Astrocyte (in vitro differentiated cells and primary cell): ENCODE data around the gene FAM83F. TPM values are rescaled to one million over a fixed set of nuclear protein-coding genes. Genes with fewer than 3 reads are reported as not detected.

Experiments
- DNase-seq: peaks from one replicate; pipeline ENCODE4 v3.0.0-alpha.2; 2010; ENCODE audit warnings: low read depth
- FAIRE-seq: peaks from 2 replicates; lab custom pipeline; 2011; peaks lifted over from hg19 to GRCh38; lab: Jason Lieb, UNC
- H2AFZ ChIP-seq: 2 replicates; pipeline ENCODE4 v1.6.0; 2012; ENCODE audit warnings: low read depth, low read length, inconsistent platforms
- H3K27ac ChIP-seq: 2 replicates; pipeline ENCODE4 v1.5.1; 2011; ENCODE audit warnings: low read depth, low read length, inconsistent platforms
- H3K27me3 ChIP-seq: 2 replicates; pipeline ENCODE4 v1.6.0; 2011; ENCODE audit warnings: low read length, inconsistent platforms; ENCODE audit not compliant: insufficient read depth
- H3K36me3 ChIP-seq: 2 replicates; pipeline ENCODE4 v1.5.1; 2011; ENCODE audit warnings: low read length, inconsistent platforms; ENCODE audit not compliant: insufficient read depth
- H3K4me1 ChIP-seq: 2 replicates; pipeline ENCODE4 v1.5.1; 2011; ENCODE audit warnings: low read length, inconsistent platforms; ENCODE audit not compliant: insufficient read depth
- H3K4me2 ChIP-seq: 2 replicates; pipeline ENCODE4 v1.6.0; 2012; ENCODE audit warnings: low read length, inconsistent platforms
- H3K4me3 ChIP-seq: 2 replicates; pipeline ENCODE4 v1.5.1; 2011; ENCODE audit warnings: low read depth, mild to moderate bottlenecking, low read length, inconsistent platforms; ENCODE audit not compliant: insufficient read depth
- H3K79me2 ChIP-seq: 2 replicates; pipeline ENCODE4 v1.6.0; 2012; ENCODE audit warnings: mild to moderate bottlenecking, low read length, inconsistent platforms; ENCODE audit not compliant: insufficient read depth
- H3K9ac ChIP-seq: 2 replicates; pipeline ENCODE4 v1.6.0; 2012; ENCODE audit warnings: mild to moderate bottlenecking, low read length, inconsistent platforms
- H3K9me3 ChIP-seq: 2 replicates; pipeline ENCODE4 v1.5.1; 2012; ENCODE audit warnings: low read depth, mild to moderate bottlenecking, low read length, inconsistent platforms; ENCODE audit not compliant: insufficient read depth
- H4K20me1 ChIP-seq: 2 replicates; pipeline ENCODE4 v1.6.0; 2012; ENCODE audit warnings: low read length, inconsistent platforms; ENCODE audit not compliant: insufficient read depth
- H3K27ac Mint-ChIP-seq: one replicate; pipeline ENCODE4 v1.8.0; 2021; ENCODE audit warnings: mild to moderate bottlenecking, mixed read lengths; ENCODE audit not compliant: unreplicated experiment
- H3K27me3 Mint-ChIP-seq: one replicate; pipeline ENCODE4 v1.8.0; 2021; ENCODE audit warnings: low read depth, mixed read lengths; ENCODE audit not compliant: unreplicated experiment
- H3K36me3 Mint-ChIP-seq: one replicate; pipeline ENCODE4 v1.8.0; 2021; ENCODE audit warnings: low read depth, mixed read lengths; ENCODE audit not compliant: unreplicated experiment
- H3K4me1 Mint-ChIP-seq: one replicate; pipeline ENCODE4 v1.8.0; 2021; ENCODE audit warnings: low read depth, mixed read lengths; ENCODE audit not compliant: unreplicated experiment
- H3K4me3 Mint-ChIP-seq: one replicate; pipeline ENCODE4 v1.8.0; 2021; ENCODE audit warnings: mild to moderate bottlenecking, moderate library complexity, mixed read lengths; ENCODE audit not compliant: unreplicated experiment
- H3K9me3 Mint-ChIP-seq: one replicate; pipeline ENCODE4 v1.8.0; 2021; ENCODE audit warnings: mild to moderate bottlenecking, mixed read lengths; ENCODE audit not compliant: unreplicated experiment
- EZH2 ChIP-seq: IDR thresholded peaks from 2 replicates; pipeline ENCODE4 v1.6.1; 2012; ENCODE audit warnings: mild to moderate bottlenecking, low read length, inconsistent platforms; ENCODE audit not compliant: insufficient read depth
- total RNA-seq: library from RNA; stranded (reverse); gene quantifications from 2 replicates; pipeline ENCODE4 v1.2.1, GENCODE V29; 2021
- TF ChIP-seq, protein P1 (sequence below): IDR thresholded peaks from 2 replicates; pipeline ENCODE4 v1.5.1; 2011; ENCODE audit warnings: low read depth, mild to moderate bottlenecking, inconsistent platforms, low read length, moderate library complexity; ENCODE audit not compliant: insufficient read depth

The FAM83F gene
- total RNA-seq, 1 donor from 2014 or later, result 0.79 TPM

DNA sequence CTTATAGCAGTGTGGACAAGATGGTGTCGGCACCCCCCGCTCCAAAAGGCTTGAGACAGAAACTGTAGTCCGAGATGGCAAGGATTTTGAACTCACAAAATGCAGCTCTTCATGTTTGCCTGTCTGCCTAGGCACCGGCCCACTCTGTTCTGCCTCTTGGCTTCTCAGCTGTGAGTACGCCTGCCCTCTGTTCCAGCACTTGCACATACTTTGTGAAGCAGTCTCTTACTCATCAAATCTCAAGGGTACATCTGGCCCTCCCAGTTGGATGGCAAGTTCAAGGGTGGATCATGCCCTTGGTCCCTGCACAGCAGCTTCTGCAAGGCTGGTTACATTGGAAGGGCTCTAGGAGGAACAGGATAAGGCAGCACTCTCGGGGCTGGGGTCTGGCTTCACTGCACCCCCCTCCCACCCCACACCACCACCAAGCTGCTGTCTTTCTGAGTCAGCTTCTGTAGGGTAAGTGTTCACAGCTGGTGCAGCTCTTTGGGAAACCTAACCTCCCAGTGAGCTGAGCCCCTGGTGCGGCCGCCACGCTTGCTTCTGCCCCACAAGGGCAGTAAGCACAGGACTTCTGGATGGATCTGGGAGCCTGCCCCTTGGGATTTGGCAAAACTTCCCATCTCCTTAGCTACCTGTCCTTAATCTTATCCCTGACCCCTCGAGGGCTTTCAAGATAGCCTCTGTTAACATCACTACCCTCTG is 37.2 kb downstream of the FAM83F start:
- Mint-ChIP-seq H3K36me3 (no peaks in the 10 kb centered on the region), H3K27me3 (peaks cover 28% of the 10 kb centered on the region), H3K4me3 (no peak overlapping the region), H3K27ac (no peak overlapping the region), H3K4me1 (no peaks in the 10 kb centered on the region), H3K9me3 (no peaks in the 10 kb centered on the region)
- no peak overlapping the region for H3K4me2 ChIP-seq
- no peak for DNase-seq
- no peaks in the 10 kb centered on the region for H3K4me1 ChIP-seq
- FAIRE-seq, result no peak
- H3K27me3 ChIP-seq, result peaks cover 13% of the 10 kb centered on the region
- H2AFZ ChIP-seq, result no peak overlapping the region
- no peak for TF ChIP-seq EZH2
- TF ChIP-seq, protein P1, sequence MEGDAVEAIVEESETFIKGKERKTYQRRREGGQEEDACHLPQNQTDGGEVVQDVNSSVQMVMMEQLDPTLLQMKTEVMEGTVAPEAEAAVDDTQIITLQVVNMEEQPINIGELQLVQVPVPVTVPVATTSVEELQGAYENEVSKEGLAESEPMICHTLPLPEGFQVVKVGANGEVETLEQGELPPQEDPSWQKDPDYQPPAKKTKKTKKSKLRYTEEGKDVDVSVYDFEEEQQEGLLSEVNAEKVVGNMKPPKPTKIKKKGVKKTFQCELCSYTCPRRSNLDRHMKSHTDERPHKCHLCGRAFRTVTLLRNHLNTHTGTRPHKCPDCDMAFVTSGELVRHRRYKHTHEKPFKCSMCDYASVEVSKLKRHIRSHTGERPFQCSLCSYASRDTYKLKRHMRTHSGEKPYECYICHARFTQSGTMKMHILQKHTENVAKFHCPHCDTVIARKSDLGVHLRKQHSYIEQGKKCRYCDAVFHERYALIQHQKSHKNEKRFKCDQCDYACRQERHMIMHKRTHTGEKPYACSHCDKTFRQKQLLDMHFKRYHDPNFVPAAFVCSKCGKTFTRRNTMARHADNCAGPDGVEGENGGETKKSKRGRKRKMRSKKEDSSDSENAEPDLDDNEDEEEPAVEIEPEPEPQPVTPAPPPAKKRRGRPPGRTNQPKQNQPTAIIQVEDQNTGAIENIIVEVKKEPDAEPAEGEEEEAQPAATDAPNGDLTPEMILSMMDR, result no peak
- no peaks in the 10 kb centered on the region for H3K36me3 ChIP-seq
- H3K27ac ChIP-seq, result no peak overlapping the region
- no peaks in the 10 kb centered on the region for H3K9me3 ChIP-seq
- no peak overlapping the region for H3K4me3 ChIP-seq
- H3K9ac ChIP-seq, result no peak overlapping the region
- H3K79me2 ChIP-seq, result no peaks in the 10 kb centered on the region
- H4K20me1 ChIP-seq, result no peaks in the 10 kb centered on the region

- Mint-ChIP-seq H3K36me3 (no peaks in the 10 kb centered on the region), H3K27ac (no peak overlapping the region), H3K4me3 (no peak overlapping the region), H3K9me3 (no peaks in the 10 kb centered on the region), H3K4me1 (no peaks in the 10 kb centered on the region), H3K27me3 (peaks cover 35% of the 10 kb centered on the region)
- Histone ChIP-seq H3K4me1 (no peaks in the 10 kb centered on the region), H3K79me2 (no peaks in the 10 kb centered on the region), H3K9ac (no peak overlapping the region), H3K36me3 (no peaks in the 10 kb centered on the region), H2AFZ (no peak overlapping the region), H3K4me2 (no peak overlapping the region), H3K27ac (no peak overlapping the region), H4K20me1 (no peaks in the 10 kb centered on the region), H3K4me3 (no peak overlapping the region), H3K9me3 (no peaks in the 10 kb centered on the region), H3K27me3 (peaks cover 23% of the 10 kb centered on the region)
- TF ChIP-seq, protein P1, result no peak
- FAIRE-seq (no peak), DNase-seq (no peak)
Measured at GRCh38 chr22:40033586-40034380, 39.0 kb downstream of the FAM83F start.
